K562 (cell line): Measurements from ENCODE around the gene PHTF1. TPM values are rescaled to one million over a fixed set of nuclear protein-coding genes. Genes with fewer than 3 reads are reported as not detected.

Source experiments
- ATAC-seq: fragments of 200-7000 bp; cut with Tn5 transposase; 3 replicates; pipeline ENCODE4 v1.9.1; 2020; ENCODE audit warnings: moderate library complexity
- BruUV-seq: library from RNA; stranded (reverse); fragments of 400-500 nt; replicated peaks from 2 replicates; lab custom pipeline; 2021; lab: Mats Ljungman, UMichigan
- CTCF ChIA-PET: fragments of 300-600 bp; formaldehyde crosslinking; extraction: SDS; loops from one replicate; lab custom pipeline; 2021; ENCODE audit warnings: low intra/inter-chr PET ratio; lab: Yijun Ruan, JAX
- POLR2A ChIA-PET: fragments of 300-600, 350-650 bp; sonication (Branson Sonifier 250); formaldehyde crosslinking; extraction: SDS; loops from one replicate; lab custom pipeline; 2021; ENCODE audit warnings: antibody characterized with exemption, inconsistent platforms; lab: Yijun Ruan, JAX
- DNase-seq, 4 experiments: peaks; one replicate each; pipeline versions ENCODE4 v3.0.0 to v3.0.0-alpha.2; 2011 to 2018; ENCODE audit warnings: low spot score in 3 of 4, mixed read lengths in 3 of 4; ENCODE audit errors: extremely low read depth in 1 of 4
- FAIRE-seq: peaks from 2 replicates; lab custom pipeline; 2011; peaks lifted over from hg19 to GRCh38; lab: Jason Lieb, UNC
- H2AFZ ChIP-seq: 2 replicates; pipeline ENCODE4 v1.6.0; 2011; ENCODE audit warnings: low read depth, low read length, control low read depth, inconsistent platforms
- H3K27ac ChIP-seq: fragments of 200-600 bp; 3 replicates; pipeline ENCODE4 v1.8.0; 2011; ENCODE audit warnings: low read depth, mild to moderate bottlenecking, control low read depth, inconsistent platforms, low read length, moderate library complexity, mixed read lengths; ENCODE audit errors: extremely low read depth
- H3K27me3 ChIP-seq, 2 experiments: fragments of 300-600 bp in 1 of 2; 2 replicates in 1 of 2; 3 replicates in 1 of 2; pipeline versions ENCODE4 v1.6.0 to v1.8.0; 2011; ENCODE audit warnings: inconsistent platforms in 2 of 2, low read length in 2 of 2, mild to moderate bottlenecking in 1 of 2, mixed read lengths in 1 of 2, moderate library complexity in 1 of 2; ENCODE audit not compliant: control insufficient read depth in 2 of 2, insufficient read depth in 2 of 2
- H3K36me3 ChIP-seq: fragments of 300-600 bp; 3 replicates; pipeline ENCODE4 v1.8.0; 2011; ENCODE audit warnings: mild to moderate bottlenecking, low read length, inconsistent platforms; ENCODE audit not compliant: control insufficient read depth, insufficient read depth
- H3K4me1 ChIP-seq, 2 experiments: fragments of 200-600 bp in 1 of 2; replicated peaks in 1 of 2; 2 replicates in 1 of 2; 3 replicates in 1 of 2; pipeline versions ENCODE4 v1.5.1 to v1.8.0; 2011; ENCODE audit warnings: inconsistent platforms in 2 of 2, low read length in 2 of 2, mild to moderate bottlenecking in 1 of 2, mixed read lengths in 1 of 2, moderate library complexity in 1 of 2; ENCODE audit not compliant: control insufficient read depth in 2 of 2, insufficient read depth in 2 of 2
- H3K4me2 ChIP-seq: 2 replicates; pipeline ENCODE4 v1.6.1; 2011; ENCODE audit warnings: low read length, control low read depth, inconsistent platforms, mixed read lengths; ENCODE audit not compliant: insufficient read depth
- H3K4me3 ChIP-seq: fragments of 200-600 bp; sonication (generic), shearing (Covaris generic); 2 replicates; pipeline ENCODE4 v1.5.1; 2016; ENCODE audit warnings: control low read depth, inconsistent platforms
- H3K79me2 ChIP-seq: fragments of 200-600 bp; 3 replicates; pipeline ENCODE4 v1.8.0; 2011; ENCODE audit warnings: low read length, inconsistent platforms; ENCODE audit not compliant: control insufficient read depth, insufficient read depth
- H3K9ac ChIP-seq, 2 experiments: 2 replicates each; pipeline versions ENCODE4 v1.6.0 to v1.6.1; 2011; ENCODE audit warnings: low read depth in 2 of 2, low read length in 2 of 2, control low read depth in 1 of 2, inconsistent platforms in 1 of 2, mild to moderate bottlenecking in 1 of 2, mixed read lengths in 1 of 2; ENCODE audit not compliant: insufficient read depth in 1 of 2
- H3K9me1 ChIP-seq: one replicate; pipeline ENCODE4 v1.6.0; 2011; ENCODE audit warnings: inconsistent platforms, mild to moderate bottlenecking, low read length, moderate library complexity; ENCODE audit not compliant: control insufficient read depth, insufficient read depth
- H3K9me3 ChIP-seq: replicated peaks from 2 replicates; pipeline ENCODE4 v1.5.1; 2011; ENCODE audit warnings: low read depth, low read length, inconsistent platforms; ENCODE audit not compliant: control insufficient read depth, insufficient read depth
- H4K20me1 ChIP-seq: replicated peaks from 2 replicates; pipeline ENCODE4 v1.6.1; 2011; ENCODE audit warnings: low read length, inconsistent platforms, mixed read lengths; ENCODE audit not compliant: control insufficient read depth, insufficient read depth
- ARID1B ChIP-seq: fragments of 450-650 bp; IDR thresholded peaks from 2 replicates; pipeline ENCODE4 v1.6.1; 2016; ENCODE audit warnings: antibody characterized with exemption, mild to moderate bottlenecking, inconsistent platforms
- ELK1 ChIP-seq: sonication (generic); formaldehyde crosslinking; IDR thresholded peaks from 2 replicates; pipeline ENCODE4 v1.8.1; 2022; ENCODE audit warnings: missing genetic modification reagents
- ESRRA ChIP-seq: fragments of 450-650 bp; IDR thresholded peaks from 2 replicates; pipeline ENCODE4 v1.6.1; 2014; ENCODE audit warnings: low read depth, mild to moderate bottlenecking, moderate library complexity, borderline replicate concordance
- ETS1 ChIP-seq: conservative IDR thresholded peaks from 2 replicates; pipeline ENCODE4 v1.6.1; 2011; ENCODE audit warnings: low read depth, mild to moderate bottlenecking, low read length; ENCODE audit not compliant: control insufficient read depth
- FOXM1 ChIP-seq, 2 experiments: fragments of 450-650 bp in 1 of 2; sonication (generic) in 1 of 2; formaldehyde crosslinking in 1 of 2; IDR thresholded peaks; 2 replicates each; pipeline versions ENCODE4 v1.6.1 to v1.9.0; 2017 to 2022; ENCODE audit warnings: low read depth in 2 of 2, mild to moderate bottlenecking in 2 of 2, missing genetic modification reagents in 1 of 2, moderate library complexity in 1 of 2
- HES1 ChIP-seq: fragments of 450-650 bp; IDR thresholded peaks from 2 replicates; pipeline ENCODE4 v1.6.1; 2016; ENCODE audit warnings: low read depth, mild to moderate bottlenecking, moderate library complexity
- MBD2 ChIP-seq: sonication (generic); IDR thresholded peaks from 2 replicates; pipeline ENCODE4 v1.6.1; 2016; ENCODE audit warnings: low read depth, borderline replicate concordance
- NR3C1 ChIP-seq: sonication (generic); formaldehyde crosslinking; IDR thresholded peaks from 2 replicates; pipeline ENCODE4 v1.8.1; 2022; ENCODE audit warnings: missing genetic modification reagents
- RFX7 ChIP-seq: fragments of 250-450 bp; sonication (Bioruptor Pico); IDR thresholded peaks from 2 replicates; pipeline ENCODE4 v1.5.1; 2021; ENCODE audit warnings: mild to moderate bottlenecking
- TARDBP ChIP-seq: fragments of 450-650 bp; IDR thresholded peaks from 2 replicates; pipeline ENCODE4 v1.6.1; 2016
- TCF3 ChIP-seq: sonication (generic); formaldehyde crosslinking; IDR thresholded peaks from 2 replicates; pipeline ENCODE4 v1.4.0; 2020; ENCODE audit warnings: mild to moderate bottlenecking, missing genetic modification reagents
- TRIM24 ChIP-seq, 2 experiments: fragments of 450-650 bp; IDR thresholded peaks; 2 replicates each; pipeline ENCODE4 v1.6.1; 2016
- ZFP91 ChIP-seq: sonication (generic); formaldehyde crosslinking; IDR thresholded peaks from 2 replicates; pipeline ENCODE4 v1.8.0; 2022; ENCODE audit warnings: mild to moderate bottlenecking, missing genetic modification reagents
- ZNF431 ChIP-seq: sonication (generic); formaldehyde crosslinking; IDR thresholded peaks from 2 replicates; pipeline ENCODE4 v1.8.0; 2022; ENCODE audit warnings: mild to moderate bottlenecking, missing genetic modification reagents
- ZNF740 ChIP-seq, 3 experiments: fragments of 200-800 bp in 1 of 3; sonication (Bioruptor generic) in 1 of 3; sonication (generic) in 1 of 3; formaldehyde crosslinking in 1 of 3; IDR thresholded peaks; 2 replicates each; pipeline versions ENCODE4 v1.6.1 to v1.8.0; 2016 to 2022; ENCODE audit warnings: mild to moderate bottlenecking in 2 of 3, missing compliant biosample characterization in 2 of 3, missing genetic modification characterization in 2 of 3, missing genetic modification reagents in 1 of 3
- WGBS: fragments of 100-300 bp; shearing (Covaris generic); methylation state at CpG from one replicate; pipeline ENCODE4 v1.1.6; 2016; ENCODE audit warnings: low coverage, mixed read lengths; ENCODE audit not compliant: insufficient coverage; ENCODE audit errors: missing lambda C conversion rate; 5-methylcytosine and 5-hydroxymethylcytosine counted together
- in situ Hi-C: fragments of 300-500 bp; cut with MboI; formaldehyde crosslinking; loops from 4 replicates; pipeline ENCODE4 v1.15.0; 2018; ENCODE audit warnings: inconsistent platforms, mixed read lengths
- intact Hi-C: fragments of 100-400 bp; cut with micrococcal nuclease; formaldehyde crosslinking; loops from 2 replicates; pipeline ENCODE4 v1.14.2; 2022
- polyA plus RNA-seq, 8 experiments: library from polyadenylated mRNA; depleted of rRNA in 4 of 8; stranded (reverse) in 5 of 8; unstranded in 3 of 8; fragments of >200 nt; fragmentation: Nextera tagmentation in 2 of 8; fragmentation: Illumina TruSeq in 1 of 8; extraction: Ambion mirVana in 2 of 8; extraction: Trizol in 1 of 8; gene quantifications; 2 replicates each; pipeline versions ENCODE4 v1.2.1 to v1.2.3, GENCODE V29; 2011 to 2014; ENCODE audit warnings: inconsistent platforms in 1 of 8, missing spikeins in 1 of 8
- total RNA-seq, 7 experiments: library from RNA; depleted of rRNA in 6 of 7; stranded (reverse); fragments of >200 nt in 6 of 7; fragmentation: Illumina TruSeq in 2 of 7; extraction: Trizol in 2 of 7; gene quantifications; 2 replicates each; pipeline versions ENCODE4 v1.2.1 to v1.2.3, GENCODE V29; 2011 to 2021; ENCODE audit warnings: low replicate concordance in 1 of 7

Gene PHTF1
- total and polyA plus RNA-seq, 9 of the 15 experiments (the other 6 are each of a cell fraction or from before 2014, with no cell fraction given), result 8.4 to 36.2 (median 23.0) TPM

- H3K9ac ChIP-seq, result no peak overlapping the region
- BruUV-seq, result no TSS peak
- TF ChIP-seq FOXM1 (IDR thresholded peaks at IDR 0.05; ENCODE audit: low read depth) (no peak), FOXM1 (CRISPR knock-in tag; IDR thresholded peaks at IDR 0.05; ENCODE audit: low read depth) (no peak), MBD2 (no peak), RFX7 (no peak), ARID1B (peak; percentile 86), ELK1 (CRISPR knock-in tag) (no peak), TRIM24 (IDR thresholded peaks at IDR 0.05) (peak; percentile 46 to 66; a peak in 3 of 4 replicates), ESRRA (no peak), ZNF740 (CRISPR knock-in tag; IDR thresholded peaks at IDR 0.05) (no peak), ZNF740 (tag; IDR thresholded peaks at IDR 0.05) (no peak), ZNF431 (no peak), TARDBP (no peak), NR3C1 (CRISPR knock-in tag) (no peak), ZFP91 (CRISPR knock-in tag) (no peak), HES1 (no peak), ETS1 (no peak), TCF3 (peak; percentile 72)
Observed at GRCh38 chr1:113692824-113693431, 66.4 kb downstream of the PHTF1 start.

More at GRCh38 chr1:113692824-113693431, 66.4 kb downstream of the PHTF1 start:
- no peak overlapping the region for H2AFZ ChIP-seq
- H3K9me3 ChIP-seq, result peaks cover 9% of the 10 kb centered on the region
- H3K4me3 ChIP-seq, result no peak overlapping the region
- in situ Hi-C loops (no loop called here), intact Hi-C loops (loop anchor here (5.0 kb wide), 1 partner anchor 64 kb away; the partner anchor contains the start of gene PHTF1)
- ChIA-PET CTCF (interaction anchor here (1.0 kb wide), 1 partner anchor 9 kb away, joined by 3 read pairs; no protein-coding TSS in a partner anchor), POLR2A (interaction anchor here (0.8 to 1.5 kb wide), 3 partner anchors 8 to 26 kb away, joined by 3 to 6 read pairs (median 5); no protein-coding TSS in a partner anchor)
- no peaks in the 10 kb centered on the region for H3K79me2 ChIP-seq
- DNase-seq, result peak in 2 of 4 experiments; percentile 22 to 57
- H3K36me3 ChIP-seq, result peaks cover 5% of the 10 kb centered on the region
- H3K4me1 ChIP-seq, result peaks cover 0 to 11% of the 10 kb centered on the region in 2 experiments; a peak in 2 of 5 replicates
- no peaks in the 10 kb centered on the region for H3K27me3 ChIP-seq
- peak; percentile 57 for ATAC-seq
- no peaks in the 10 kb centered on the region for H3K9me1 ChIP-seq
- FAIRE-seq, result no peak
- H3K4me2 ChIP-seq, result no peak overlapping the region
- peak overlapping the region; percentile 39 for H3K27ac ChIP-seq
- no peaks in the 10 kb centered on the region for H4K20me1 ChIP-seq
- 30% methylated on average over 4 of the region's 4 CpGs for WGBS
